ENCODE data around the gene TIAM2.
"Not testable (repeated sequence)": the region's sequence is repeated elsewhere in the genome, so short reads cannot be mapped to it uniquely, and the experiment has no call there.

The TIAM2 gene

GRCh38 chr6:154991207-154991606 lies 3.9 kb upstream of the TIAM2 start:
- DNase-seq (ENCODE audit: low read depth in 2 of 2) = no peak

- no peak for DNase-seq (ENCODE audit: low read depth in 2 of 2)
Observed at GRCh38 chr6:154993026-154993425, 2.1 kb upstream of the TIAM2 start.

GRCh38 chr6:154993710-154994109 lies 1.4 kb upstream of the TIAM2 start:
- no peak for DNase-seq (ENCODE audit: low read depth in 2 of 2)

- no peak for DNase-seq (ENCODE audit: low read depth in 2 of 2)
Observed at GRCh38 chr6:154994836-154995253, 270 bp upstream of the TIAM2 start.

- no peak for DNase-seq (ENCODE audit: low read depth in 2 of 2)
Observed at GRCh38 chr6:154996016-154996590, 988 bp downstream of the TIAM2 start.

GRCh38 chr6:154996841-154997311 lies 1.8 kb downstream of the TIAM2 start:
- no peak for DNase-seq (ENCODE audit: low read depth in 2 of 2)

GRCh38 chr6:154998855-154999254 lies 3.7 kb downstream of the TIAM2 start:
- no peak for DNase-seq (ENCODE audit: low read depth in 2 of 2)

GRCh38 chr6:155001482-155001881 lies 6.4 kb downstream of the TIAM2 start:
- no peak for DNase-seq (ENCODE audit: low read depth in 2 of 2)

- no peak for DNase-seq (ENCODE audit: low read depth in 2 of 2)
Observed at GRCh38 chr6:155001934-155002333, 6.8 kb downstream of the TIAM2 start.

- no peak for DNase-seq (ENCODE audit: low read depth in 2 of 2)
Observed at GRCh38 chr6:155003476-155003875, 8.4 kb downstream of the TIAM2 start.

- DNase-seq (ENCODE audit: low read depth in 2 of 2) = no peak
Observed at GRCh38 chr6:155004017-155004416, 8.9 kb downstream of the TIAM2 start.

GRCh38 chr6:155004576-155005372 lies 9.7 kb downstream of the TIAM2 start:
- DNase-seq (ENCODE audit: low read depth in 2 of 2) = no peak

GRCh38 chr6:155008625-155009024 lies 13.5 kb downstream of the TIAM2 start:
- DNase-seq (ENCODE audit: low read depth in 2 of 2) = no peak

- no peak for DNase-seq (ENCODE audit: low read depth in 2 of 2)
Observed at GRCh38 chr6:155010940-155011339, 15.8 kb downstream of the TIAM2 start.

GRCh38 chr6:155011809-155012291 lies 16.7 kb downstream of the TIAM2 start:
- DNase-seq (ENCODE audit: low read depth in 2 of 2) = no peak

GRCh38 chr6:155013457-155013876 lies 18.4 kb downstream of the TIAM2 start:
- no peak for DNase-seq (ENCODE audit: low read depth in 2 of 2)

GRCh38 chr6:155014137-155014536 lies 19.0 kb downstream of the TIAM2 start:
- DNase-seq (ENCODE audit: low read depth in 2 of 2) = no peak

GRCh38 chr6:155014670-155015300 lies 19.7 kb downstream of the TIAM2 start:
- DNase-seq (ENCODE audit: low read depth in 2 of 2) = no peak

- DNase-seq (ENCODE audit: low read depth in 2 of 2) = not testable (repeated sequence)
Observed at GRCh38 chr6:155018415-155018814, 23.3 kb downstream of the TIAM2 start.

- no peak for DNase-seq (ENCODE audit: low read depth in 2 of 2)
Observed at GRCh38 chr6:155021680-155022079, 26.6 kb downstream of the TIAM2 start.

GRCh38 chr6:155022721-155023120 lies 27.6 kb downstream of the TIAM2 start:
- DNase-seq (ENCODE audit: low read depth in 2 of 2) = no peak

- DNase-seq (ENCODE audit: low read depth in 2 of 2) = no peak
Observed at GRCh38 chr6:155023717-155024116, 28.6 kb downstream of the TIAM2 start.
